Limb (tissue), 2 donors: ENCODE data around the gene SYNRG.

Source experiments
- DNase-seq, 2 donors: peaks; one replicate each; pipeline ENCODE4 v3.0.0-alpha.2; 2016; ENCODE audit errors: extremely low spot score in 2 of 2

SYNRG gene

DNA sequence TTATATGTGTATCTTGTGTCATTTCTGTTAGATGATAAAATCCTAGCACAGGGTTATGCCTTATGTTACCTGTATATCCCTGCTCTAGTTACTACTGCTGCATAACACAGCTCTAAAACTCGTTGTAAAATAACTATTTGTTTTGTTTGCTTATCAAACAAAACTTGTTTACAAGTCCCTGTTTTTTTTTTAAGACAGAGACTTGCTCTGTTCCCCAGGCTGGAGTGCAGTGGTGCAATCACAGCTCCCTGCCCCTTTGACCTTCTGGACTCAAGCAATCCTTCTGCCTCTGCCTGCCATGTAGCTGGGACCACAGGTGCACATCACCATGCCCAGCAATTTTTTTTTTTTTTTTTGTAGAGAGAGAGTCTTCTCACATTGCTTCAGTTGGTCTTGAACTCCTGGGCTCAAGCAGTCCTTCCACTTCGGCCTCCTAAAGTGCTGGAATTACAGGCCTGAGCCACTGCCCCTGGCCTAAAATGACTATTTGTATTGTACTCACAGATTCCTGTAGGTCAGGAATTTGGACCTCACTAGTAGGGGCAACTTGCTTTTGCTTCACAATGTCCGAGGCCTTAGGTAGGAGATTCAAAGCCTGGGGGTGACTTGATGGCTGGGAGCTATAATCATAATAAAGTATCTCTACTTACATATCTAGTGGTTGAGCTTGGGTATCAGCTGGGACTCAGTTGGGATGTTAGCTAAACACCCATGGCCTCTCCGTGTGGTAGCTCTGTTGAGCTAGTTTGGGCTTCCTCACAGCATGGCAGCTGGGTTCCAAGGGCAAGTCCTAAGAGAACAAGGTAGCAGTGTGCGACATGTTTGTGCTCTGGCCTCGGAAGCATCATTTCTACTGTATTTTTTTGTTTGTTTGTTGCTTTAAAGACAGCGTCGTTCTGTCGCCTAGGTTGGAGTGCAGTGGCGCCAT lies 106.9 kb downstream of the SYNRG start:
- DNase-seq: no peak

DNA sequence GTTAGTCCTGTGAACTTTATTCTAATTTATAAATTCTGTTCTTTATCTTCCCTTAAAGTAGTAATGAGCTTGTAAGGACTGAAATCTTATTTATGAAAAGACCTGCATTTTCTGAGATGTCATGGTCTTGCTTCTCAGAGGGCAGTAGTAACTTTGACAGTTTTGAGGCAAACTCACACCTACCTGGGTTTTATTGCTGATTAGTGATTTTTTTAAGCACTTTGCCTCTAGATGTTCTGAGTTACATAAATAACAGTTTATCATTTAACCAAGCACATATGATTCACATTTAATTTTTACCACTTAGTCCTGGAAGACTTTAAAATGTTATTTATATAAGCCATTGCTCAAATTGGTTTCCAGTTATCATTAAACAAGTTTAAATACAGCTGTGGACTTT lies 108.8 kb downstream of the SYNRG start:
- no peak for DNase-seq

DNA sequence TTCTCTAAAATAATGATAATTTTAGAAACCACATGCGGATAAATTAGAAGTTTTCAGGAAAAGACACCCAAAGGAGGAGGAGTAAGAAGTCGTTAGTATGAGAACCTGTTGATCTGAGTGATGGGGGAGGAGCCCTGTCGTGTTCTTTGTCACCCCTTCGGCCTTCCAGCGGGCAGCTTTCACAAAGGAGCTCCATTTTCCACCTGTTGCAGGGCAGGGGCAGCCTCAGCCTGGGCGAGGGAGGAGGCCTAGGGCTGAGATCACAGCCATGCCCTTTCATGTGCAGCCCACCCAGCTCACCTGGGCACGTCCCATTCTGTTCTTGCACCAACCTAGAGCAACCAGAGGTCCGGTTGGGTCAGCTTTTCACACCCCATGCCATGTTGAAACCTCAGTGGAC lies 114.2 kb downstream of the SYNRG start:
- DNase-seq: no peak

- no peak for DNase-seq
Observed at GRCh38 chr17:37494401-37494831, 114.8 kb downstream of the SYNRG start.

GRCh38 chr17:37493249-37494027 lies 115.8 kb downstream of the SYNRG start:
- no peak for DNase-seq

DNA sequence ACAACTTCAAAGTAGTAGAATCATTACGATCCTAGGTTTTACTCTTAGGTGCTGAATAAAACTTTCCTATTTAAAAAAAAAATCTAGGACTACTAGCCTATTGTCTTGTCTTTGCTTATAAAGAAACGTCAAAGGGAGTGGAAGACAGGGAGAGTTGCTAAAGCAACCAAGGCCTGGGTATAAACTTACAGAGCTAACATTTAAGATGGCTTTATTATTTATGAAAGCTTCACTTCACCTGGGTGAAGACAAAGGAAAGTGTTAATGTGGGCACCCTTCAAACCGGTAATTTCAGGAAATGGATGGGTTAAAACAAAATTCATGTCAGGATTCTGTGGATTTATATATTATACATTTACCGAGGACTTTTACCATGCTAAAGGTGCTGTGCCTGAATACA lies 117.1 kb downstream of the SYNRG start:
- DNase-seq: no peak

DNA sequence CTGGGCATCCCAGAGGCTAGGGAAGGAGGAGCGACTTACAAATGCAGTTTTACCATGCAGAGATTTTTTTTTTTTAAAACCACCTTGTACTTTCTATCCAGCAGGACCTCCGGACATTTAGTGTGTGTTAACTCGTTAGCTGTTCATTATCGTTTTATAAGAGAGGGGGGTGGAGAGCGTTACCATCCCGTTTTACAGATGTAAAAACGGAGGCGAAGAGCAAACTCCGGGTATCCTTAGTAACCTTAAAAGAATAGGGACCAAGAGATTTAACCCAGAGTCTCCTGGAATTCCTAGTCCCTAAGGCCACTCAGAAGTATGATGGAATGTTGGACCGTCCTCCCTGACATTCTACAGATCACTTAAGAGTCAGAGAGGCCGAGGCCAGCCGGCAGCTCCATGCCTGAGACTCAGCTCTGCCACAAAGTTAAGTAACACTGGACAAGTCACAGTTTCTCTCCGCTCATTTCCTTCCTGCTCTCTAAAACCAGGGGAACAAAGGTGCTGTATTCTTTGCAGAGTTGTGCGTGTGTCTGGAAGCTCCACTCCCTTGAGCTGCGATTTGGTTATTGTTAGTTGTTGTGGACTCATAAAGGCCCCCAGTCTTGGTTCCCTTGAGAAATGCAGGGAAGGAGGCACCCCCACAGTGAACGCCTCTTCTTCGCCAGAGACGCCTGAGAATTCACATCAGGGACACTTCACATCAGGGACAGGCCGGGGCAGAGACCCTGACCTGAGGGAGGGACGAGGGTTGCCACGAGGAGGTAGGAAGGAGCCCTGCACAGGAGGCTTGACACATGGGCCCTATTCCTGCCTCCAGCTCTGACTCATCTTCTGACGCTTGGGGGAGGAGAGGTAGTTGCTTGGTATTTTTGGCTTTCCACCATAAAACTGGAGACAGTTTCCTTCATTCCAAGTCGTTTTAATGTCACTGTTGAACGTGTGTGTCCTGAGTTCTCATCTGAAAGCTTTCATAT lies 118.3 kb downstream of the SYNRG start:
- DNase-seq: peak; percentile 36 to 41

GRCh38 chr17:37490022-37490587 lies 119.1 kb downstream of the SYNRG start:
- DNase-seq: peak; percentile 45 to 82

- DNase-seq: peak; percentile 81 to 91
Observed at GRCh38 chr17:37489197-37490001, 119.8 kb downstream of the SYNRG start, which contains the start of gene DUSP14. Gene DUSP14, plus strand, starts transcription at chr17:37489891. Its CDS starts 22,382 bp downstream, at chr17:37512273.

DNA sequence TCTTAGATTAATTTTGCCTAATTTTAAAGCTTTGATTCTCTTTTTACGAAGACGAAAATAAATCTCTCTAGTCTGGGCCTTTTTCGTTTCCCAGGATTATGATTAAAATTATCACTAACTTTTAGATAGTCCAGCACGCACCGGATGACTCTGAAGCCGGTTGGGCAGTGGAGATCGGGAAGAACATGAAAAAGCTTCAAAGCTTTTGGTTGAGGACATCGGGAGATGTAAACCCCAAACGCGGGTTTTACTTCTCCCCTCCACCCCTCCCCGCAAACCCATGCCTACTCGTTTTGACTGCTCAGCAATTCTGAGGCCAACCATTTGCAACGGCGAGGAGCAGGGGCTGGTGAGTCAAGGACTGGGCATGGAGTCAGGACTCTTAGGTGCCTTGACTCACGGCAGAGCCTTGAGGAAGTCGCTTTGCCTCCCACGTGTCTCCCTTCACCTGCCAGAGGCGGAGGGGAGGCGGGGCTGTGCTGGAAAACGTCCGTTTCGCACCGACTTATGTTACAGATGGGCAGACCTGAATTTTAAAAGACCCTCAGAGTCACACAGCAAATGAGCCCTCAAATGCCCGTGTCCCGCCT lies 120.5 kb downstream of the SYNRG start:
- peak in 1 of 2 donors; percentile 61 for DNase-seq

DNA sequence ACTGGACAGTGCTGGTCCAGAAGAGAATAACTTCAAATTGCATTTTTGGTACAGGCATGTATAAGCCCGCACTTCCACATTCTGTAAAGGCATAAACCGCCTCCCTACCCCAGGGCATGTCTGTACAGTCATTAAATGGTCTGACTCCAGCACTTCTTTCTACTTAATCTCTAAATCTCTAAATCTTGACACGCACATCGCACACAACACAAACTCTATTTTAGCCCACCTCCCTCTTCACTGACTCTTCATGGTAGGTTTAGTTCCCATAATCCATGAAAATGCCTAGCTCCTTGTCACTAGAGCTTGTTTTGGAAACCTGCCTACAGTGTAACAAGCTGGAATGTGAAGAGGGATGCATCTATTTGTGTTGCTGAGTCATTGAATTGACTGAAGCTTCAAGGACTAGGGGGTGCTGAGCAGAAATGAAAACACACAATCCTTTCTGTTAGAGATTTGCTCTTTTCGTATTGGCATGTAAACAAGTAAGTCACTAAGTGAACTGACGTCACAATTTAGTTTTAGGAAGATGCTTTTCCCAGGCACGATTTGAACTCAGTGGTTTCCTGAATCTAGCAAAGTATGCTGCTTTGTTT lies 121.1 kb downstream of the SYNRG start:
- peak; percentile 33 to 56 for DNase-seq

DNA sequence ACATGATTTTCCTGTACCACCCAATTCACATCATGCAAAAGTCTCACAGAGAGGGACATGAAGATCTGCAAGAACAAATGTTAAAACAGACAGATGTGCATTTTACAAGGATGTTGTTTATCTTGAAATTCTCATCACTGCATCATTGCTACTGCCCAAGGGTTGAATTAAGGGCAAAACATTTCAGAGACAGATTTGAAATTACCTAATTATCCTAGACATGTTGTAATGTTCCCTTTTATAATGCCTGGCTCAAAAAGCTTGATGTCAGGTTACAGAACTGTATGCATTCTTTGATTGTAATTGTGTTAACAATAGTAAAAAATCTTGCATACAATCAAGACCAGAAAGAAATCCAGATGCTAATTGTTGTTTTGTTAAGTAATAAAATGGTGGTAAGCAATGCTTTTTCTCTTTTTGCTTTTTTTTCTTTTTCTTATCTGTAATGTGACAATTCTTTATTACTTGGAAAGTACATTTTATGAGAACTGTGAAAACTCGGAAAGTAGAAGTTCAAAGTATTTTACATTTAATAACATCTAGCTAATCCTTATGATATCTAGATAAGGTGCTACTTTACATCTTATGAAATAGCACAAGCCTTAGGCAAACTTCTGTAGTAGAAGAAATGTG lies 123.2 kb downstream of the SYNRG start:
- no peak for DNase-seq

DNA sequence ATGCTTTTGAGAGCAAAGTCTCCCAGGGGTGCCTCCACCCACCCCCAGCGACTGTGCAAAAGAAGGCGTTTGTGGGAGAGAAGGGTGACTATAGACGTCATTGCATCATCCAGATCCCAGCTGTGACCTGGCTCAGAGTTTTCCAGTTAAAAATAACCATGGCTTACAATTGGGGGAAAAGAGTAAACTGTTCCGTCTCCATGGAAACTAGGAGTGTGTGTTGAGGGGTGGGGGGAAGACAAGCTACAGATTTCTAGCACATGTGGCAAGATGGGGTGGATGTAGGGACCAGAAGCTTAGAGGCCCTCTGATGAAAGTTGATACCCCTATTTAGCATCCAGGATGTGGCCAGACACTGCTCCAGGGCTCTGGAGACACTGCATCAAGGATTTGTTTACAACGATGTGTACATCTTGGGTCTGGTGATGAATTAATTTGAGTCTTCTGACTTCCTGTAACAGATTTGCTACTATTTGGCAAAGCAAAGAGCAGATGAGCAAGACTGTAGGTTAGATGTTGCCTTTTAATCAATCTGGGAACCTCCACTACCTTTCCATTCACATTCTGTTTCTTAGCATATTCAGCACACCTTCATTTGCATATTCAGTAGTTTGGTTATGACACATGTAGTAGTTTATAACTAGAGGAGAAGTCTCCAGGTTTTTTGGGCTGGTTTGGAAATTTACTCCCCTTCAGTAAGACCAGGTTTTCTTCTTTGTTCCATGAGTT lies 125.7 kb downstream of the SYNRG start:
- DNase-seq: peak; percentile 36 to 57

GRCh38 chr17:37481001-37481665 lies 128.1 kb downstream of the SYNRG start:
- DNase-seq: no peak

DNA sequence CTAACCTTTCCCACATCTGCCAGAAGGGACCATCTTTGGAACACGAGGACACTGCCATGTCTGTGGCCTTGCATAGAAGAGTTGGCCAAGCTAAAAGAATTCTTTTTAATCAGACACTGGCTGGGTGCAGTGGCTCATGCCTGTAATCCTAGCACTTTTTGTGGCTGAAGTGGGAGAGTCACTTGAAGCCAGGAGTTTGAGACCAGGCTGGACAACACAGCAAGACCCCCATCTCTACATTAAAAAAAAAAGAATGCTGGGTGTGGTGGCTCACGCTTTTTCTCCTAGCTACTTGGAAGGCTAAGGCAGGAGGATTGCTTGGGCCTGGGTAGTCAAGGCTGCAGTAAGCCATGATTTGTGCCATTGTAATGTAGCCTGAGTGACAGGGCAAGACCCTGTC lies 128.8 kb downstream of the SYNRG start:
- DNase-seq: no peak

GRCh38 chr17:37479025-37479424 lies 130.2 kb downstream of the SYNRG start:
- no peak for DNase-seq

DNA sequence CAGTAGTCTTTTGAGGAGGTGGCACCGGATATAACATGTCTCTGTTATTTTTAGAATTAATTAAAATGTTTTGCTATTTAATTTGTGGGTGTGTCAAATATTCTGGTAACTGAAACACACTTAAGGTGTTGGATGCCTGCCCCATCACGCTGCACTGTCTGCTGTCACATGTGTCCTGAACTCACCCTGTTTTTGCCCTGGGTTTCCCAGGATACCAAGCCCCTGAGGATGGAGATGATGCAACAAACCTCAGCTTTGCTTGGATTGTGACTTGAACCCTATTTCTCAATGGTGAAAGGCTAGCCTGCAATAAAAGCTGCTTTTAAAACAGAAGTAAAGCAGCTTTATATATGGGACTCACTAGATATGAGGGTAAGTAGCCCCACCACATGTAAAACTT lies 131.0 kb downstream of the SYNRG start:
- no peak for DNase-seq
